AG10803 (cell line): ENCODE results near the gene R3HCC1L.

Experiments
- DNase-seq: peaks from one replicate; pipeline ENCODE4 v3.0.0; 2010; ENCODE audit warnings: low read depth
- H3K4me3 ChIP-seq: 2 replicates; pipeline ENCODE4 v1.5.1; 2011; ENCODE audit warnings: mild to moderate bottlenecking, low read length, control low read depth
- CTCF ChIP-seq: conservative IDR thresholded peaks from 2 replicates; pipeline ENCODE4 v1.5.1; 2011; ENCODE audit warnings: mild to moderate bottlenecking, low read length, control low read depth, inconsistent platforms

R3HCC1L gene

GRCh38 chr10:98096731-98097130 is 37.7 kb upstream of the R3HCC1L start:
- TF ChIP-seq CTCF = no peak
- no peak for DNase-seq
- H3K4me3 ChIP-seq = no peak overlapping the region

DNA sequence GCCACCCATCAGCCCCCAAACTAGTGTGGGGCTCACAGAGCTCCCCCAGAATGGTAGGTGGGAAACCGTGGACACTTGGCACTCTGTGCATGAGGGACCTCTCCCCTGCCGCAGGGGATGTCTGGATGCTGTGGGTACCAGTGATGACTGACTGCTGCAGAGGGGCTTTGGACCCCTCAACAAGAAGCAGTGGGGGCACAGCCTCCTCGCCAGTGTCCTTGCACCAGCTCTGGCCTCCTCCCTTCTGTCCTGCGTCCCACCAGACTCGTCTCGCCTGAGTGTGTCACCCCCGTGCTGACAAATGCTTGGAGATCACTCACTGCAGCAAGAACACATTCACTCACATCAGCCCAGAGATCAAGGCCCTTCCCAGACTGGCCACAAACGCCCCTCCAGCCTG is 37.3 kb upstream of the R3HCC1L start:
- no peak for DNase-seq
- H3K4me3 ChIP-seq = no peak overlapping the region
- no peak for TF ChIP-seq CTCF

GRCh38 chr10:98097616-98098015 is 36.8 kb upstream of the R3HCC1L start:
- DNase-seq = no peak
- no peak for TF ChIP-seq CTCF

GRCh38 chr10:98098247-98098646 is 36.2 kb upstream of the R3HCC1L start:
- no peak for DNase-seq
- no peak overlapping the region for H3K4me3 ChIP-seq
- TF ChIP-seq CTCF = no peak

More at GRCh38 chr10:98097616-98098015, 36.8 kb upstream of the R3HCC1L start:
- no peak overlapping the region for H3K4me3 ChIP-seq

- no peak overlapping the region for H3K4me3 ChIP-seq
- DNase-seq = no peak
- TF ChIP-seq CTCF = no peak
Observed at GRCh38 chr10:98100476-98100875, 34.0 kb upstream of the R3HCC1L start.

- DNase-seq = no peak
- no peak for TF ChIP-seq CTCF
- H3K4me3 ChIP-seq = no peak overlapping the region
Observed at GRCh38 chr10:98101366-98101765, 33.1 kb upstream of the R3HCC1L start.

GRCh38 chr10:98104125-98104524 is 30.3 kb upstream of the R3HCC1L start:
- no peak for DNase-seq
- no peak overlapping the region for H3K4me3 ChIP-seq
- no peak for TF ChIP-seq CTCF
